Measurements from ENCODE around the gene CUL9. TPM values are rescaled to one million over a fixed set of nuclear protein-coding genes. Genes with fewer than 3 reads are reported as not detected.
A peak's percentile ranks its signal among the peaks of the same experiment; 100 is the strongest.

The CUL9 gene
- total RNA-seq, 1 donor from 2014 or later, result 51.6 TPM

DNA sequence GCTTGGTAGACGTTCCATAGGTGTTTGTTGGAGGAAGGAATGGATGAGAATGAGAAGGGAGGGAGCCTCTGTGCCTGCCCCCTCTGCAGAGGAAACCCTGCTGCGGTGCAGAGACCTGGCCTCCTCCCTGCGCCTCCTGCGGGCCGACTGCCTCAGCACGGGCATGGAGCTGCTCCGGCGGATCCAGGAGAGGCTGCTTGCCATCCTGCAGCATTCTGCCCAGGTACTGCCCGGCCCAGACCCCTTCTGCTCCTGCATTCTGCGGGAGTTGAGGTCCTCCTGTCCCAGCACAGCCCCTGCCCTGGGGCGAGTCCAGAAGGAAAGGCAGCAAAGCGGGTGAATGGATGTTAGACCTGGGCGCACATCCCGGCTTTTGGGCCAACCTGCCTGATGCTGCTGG is 41.2 kb downstream of the CUL9 start:
- no peak for DNase-seq
- H3K27ac Mint-ChIP-seq (ENCODE audit: unreplicated experiment), result no peak overlapping the region
- H3K9me3 Mint-ChIP-seq (ENCODE audit: unreplicated experiment), result peaks cover 3% of the 10 kb centered on the region
- no peaks in the 10 kb centered on the region for H3K36me3 Mint-ChIP-seq (ENCODE audit: unreplicated experiment)
- TF ChIP-seq, protein P1, sequence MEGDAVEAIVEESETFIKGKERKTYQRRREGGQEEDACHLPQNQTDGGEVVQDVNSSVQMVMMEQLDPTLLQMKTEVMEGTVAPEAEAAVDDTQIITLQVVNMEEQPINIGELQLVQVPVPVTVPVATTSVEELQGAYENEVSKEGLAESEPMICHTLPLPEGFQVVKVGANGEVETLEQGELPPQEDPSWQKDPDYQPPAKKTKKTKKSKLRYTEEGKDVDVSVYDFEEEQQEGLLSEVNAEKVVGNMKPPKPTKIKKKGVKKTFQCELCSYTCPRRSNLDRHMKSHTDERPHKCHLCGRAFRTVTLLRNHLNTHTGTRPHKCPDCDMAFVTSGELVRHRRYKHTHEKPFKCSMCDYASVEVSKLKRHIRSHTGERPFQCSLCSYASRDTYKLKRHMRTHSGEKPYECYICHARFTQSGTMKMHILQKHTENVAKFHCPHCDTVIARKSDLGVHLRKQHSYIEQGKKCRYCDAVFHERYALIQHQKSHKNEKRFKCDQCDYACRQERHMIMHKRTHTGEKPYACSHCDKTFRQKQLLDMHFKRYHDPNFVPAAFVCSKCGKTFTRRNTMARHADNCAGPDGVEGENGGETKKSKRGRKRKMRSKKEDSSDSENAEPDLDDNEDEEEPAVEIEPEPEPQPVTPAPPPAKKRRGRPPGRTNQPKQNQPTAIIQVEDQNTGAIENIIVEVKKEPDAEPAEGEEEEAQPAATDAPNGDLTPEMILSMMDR (IDR thresholded peaks at IDR 0.05; ENCODE audit: partially characterized antibody, unreplicated experiment), result no peak
- H3K27me3 Mint-ChIP-seq (ENCODE audit: unreplicated experiment), result peaks cover 17% of the 10 kb centered on the region
- H3K4me1 Mint-ChIP-seq (ENCODE audit: low read depth, unreplicated experiment), result no peaks in the 10 kb centered on the region
- H3K4me3 Mint-ChIP-seq (ENCODE audit: unreplicated experiment), result no peak overlapping the region

DNA sequence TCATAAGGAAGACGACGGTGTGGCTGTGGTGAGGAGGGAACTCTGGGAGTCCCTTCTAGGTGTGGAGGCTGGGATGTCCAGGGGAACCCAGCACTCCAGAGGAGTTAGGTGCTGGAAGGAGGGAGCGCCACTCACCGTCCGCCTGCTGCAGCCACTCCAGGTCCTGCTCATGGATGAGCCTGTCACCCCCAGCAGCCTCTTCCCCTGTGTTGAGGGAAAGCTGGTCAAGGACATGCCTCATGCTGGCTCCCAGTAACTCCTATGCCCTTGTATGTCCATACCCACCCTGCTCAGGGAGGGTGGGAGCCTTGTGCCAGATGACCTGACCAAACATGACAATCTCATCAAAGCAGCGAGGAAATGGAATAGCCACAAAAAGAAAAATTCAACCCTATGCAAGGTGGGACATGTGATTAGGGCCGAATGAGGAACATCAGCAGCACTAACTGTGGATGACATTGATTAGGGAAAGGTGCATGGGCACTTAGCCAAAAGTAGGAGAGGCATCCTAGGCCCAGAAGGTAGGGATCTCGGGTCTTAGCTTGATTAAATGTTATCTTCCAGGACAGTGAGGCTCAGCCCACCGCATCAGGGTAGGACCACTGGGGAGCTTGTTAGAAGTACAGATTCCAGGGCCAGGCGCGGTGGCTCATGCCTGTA is 44.3 kb downstream of the CUL9 start:
- TF ChIP-seq, protein P1 (IDR thresholded peaks at IDR 0.05; ENCODE audit: partially characterized antibody, unreplicated experiment), result no peak
- Mint-ChIP-seq H3K9me3 (ENCODE audit: unreplicated experiment) (peaks cover 3% of the 10 kb centered on the region), H3K27ac (ENCODE audit: unreplicated experiment) (no peak overlapping the region), H3K36me3 (ENCODE audit: unreplicated experiment) (peaks cover 2% of the 10 kb centered on the region), H3K4me3 (ENCODE audit: unreplicated experiment) (no peak overlapping the region), H3K27me3 (ENCODE audit: unreplicated experiment) (peaks cover 22% of the 10 kb centered on the region), H3K4me1 (ENCODE audit: low read depth, unreplicated experiment) (no peaks in the 10 kb centered on the region)
- DNase-seq, result no peak

DNA sequence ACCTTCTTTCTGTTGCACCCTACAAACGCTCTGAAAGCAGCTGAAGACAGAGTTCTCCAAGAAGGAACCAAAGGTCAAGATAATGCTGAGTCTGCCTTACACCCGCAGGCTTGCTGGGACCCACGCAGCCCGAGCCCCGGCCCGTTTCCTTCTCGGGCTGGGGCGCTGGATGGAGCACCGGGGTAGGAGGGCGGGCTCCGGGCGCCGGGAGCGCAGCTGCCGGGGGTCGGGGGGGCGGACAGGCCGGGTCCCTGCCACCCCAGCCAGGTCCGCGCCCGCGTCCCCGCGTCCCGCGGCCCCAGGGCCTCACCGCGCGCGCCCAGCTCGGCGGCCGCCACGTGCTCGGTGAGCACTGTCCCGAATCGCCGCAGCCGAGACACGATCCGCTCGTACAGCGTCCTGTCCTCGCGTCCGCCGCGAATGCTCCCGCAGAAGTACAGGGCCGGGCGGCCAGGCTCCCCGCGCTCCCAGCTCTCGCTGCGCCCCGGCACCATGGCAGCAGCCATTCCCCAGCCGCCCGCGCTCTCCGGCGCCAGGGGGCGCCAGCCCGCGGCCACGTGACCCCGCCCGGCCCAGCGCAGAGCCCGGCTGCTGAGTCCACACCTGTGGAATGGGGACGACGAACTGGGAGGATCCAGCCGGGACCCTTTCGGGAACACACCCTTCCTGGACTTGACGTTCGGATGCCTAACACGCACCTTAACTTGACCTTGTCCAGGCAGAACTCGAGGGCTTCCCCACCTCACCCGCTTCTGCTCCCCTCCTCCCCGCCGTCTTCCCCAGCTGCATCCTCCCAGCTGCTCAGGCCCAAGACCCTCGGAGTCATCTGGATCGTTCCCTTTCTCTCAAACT is 47.2 kb downstream of the CUL9 start, which contains the start of gene DNPH1:
Gene DNPH1 (minus strand): TSS at position 531 of the 852 bp plus-strand sequence. CDS start 25 bp downstream, at position 506.
- H3K4me1 Mint-ChIP-seq (ENCODE audit: low read depth, unreplicated experiment), result no peaks in the 10 kb centered on the region
- peaks cover 18% of the 10 kb centered on the region for H3K27me3 Mint-ChIP-seq (ENCODE audit: unreplicated experiment)
- peaks cover 6% of the 10 kb centered on the region for H3K9me3 Mint-ChIP-seq (ENCODE audit: unreplicated experiment)
- peak; percentile 86 for DNase-seq
- H3K36me3 Mint-ChIP-seq (ENCODE audit: unreplicated experiment), result peaks cover 5% of the 10 kb centered on the region
- TF ChIP-seq, protein P1 (IDR thresholded peaks at IDR 0.05; ENCODE audit: partially characterized antibody, unreplicated experiment), result peak; percentile 95
- H3K27ac Mint-ChIP-seq (ENCODE audit: unreplicated experiment), result no peak within 1 kb of the TSS
- H3K4me3 Mint-ChIP-seq (ENCODE audit: unreplicated experiment), result peak within 1 kb of the TSS; percentile 81

DNA sequence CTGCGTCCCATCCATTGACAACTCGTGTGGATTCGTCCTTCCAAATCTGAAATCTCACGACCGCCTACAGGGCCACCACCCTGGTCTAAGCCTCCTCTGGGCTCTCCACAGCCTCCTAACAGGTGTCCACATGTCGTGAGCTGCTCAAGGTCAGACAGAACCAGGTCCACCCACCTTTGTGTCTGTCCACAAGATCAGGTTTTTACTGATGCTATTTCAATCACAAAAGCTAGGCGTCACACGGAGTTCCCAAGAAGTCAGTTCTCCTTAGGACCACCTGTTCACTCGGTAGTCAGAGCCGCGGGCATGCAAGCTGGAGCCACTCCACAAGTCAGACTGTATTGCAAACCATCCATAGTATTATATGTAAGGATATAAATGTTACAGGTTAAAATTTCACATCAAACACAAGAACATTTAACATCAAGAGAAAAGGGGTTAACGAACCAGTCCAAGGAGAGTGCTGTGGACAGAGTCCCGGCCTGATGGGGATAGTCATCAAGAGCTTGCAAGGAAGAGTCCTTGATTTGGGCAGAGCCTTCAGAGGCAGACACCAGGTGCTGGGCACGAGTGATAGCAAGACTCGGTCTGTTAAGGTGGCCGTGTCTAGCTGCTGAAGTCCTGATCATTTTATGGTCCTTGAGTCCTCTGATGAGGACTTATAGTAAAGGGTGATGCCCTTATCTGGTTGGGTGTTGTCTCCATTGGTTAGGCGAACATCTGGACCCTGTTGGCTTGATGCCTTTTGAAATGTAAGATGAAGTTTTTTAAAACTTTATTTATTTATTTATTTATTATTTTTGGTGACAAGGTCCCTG is 48.0 kb downstream of the CUL9 start:
- no peaks in the 10 kb centered on the region for H3K4me1 Mint-ChIP-seq (ENCODE audit: low read depth, unreplicated experiment)
- H3K27ac Mint-ChIP-seq (ENCODE audit: unreplicated experiment), result no peak overlapping the region
- TF ChIP-seq, protein P1 (IDR thresholded peaks at IDR 0.05; ENCODE audit: partially characterized antibody, unreplicated experiment), result no peak

More for the DNA sequence above, 48.0 kb downstream of the CUL9 start:
- no peak for DNase-seq
- H3K36me3 Mint-ChIP-seq (ENCODE audit: unreplicated experiment), result peaks cover 5% of the 10 kb centered on the region
- H3K9me3 Mint-ChIP-seq (ENCODE audit: unreplicated experiment), result peaks cover 6% of the 10 kb centered on the region
- H3K4me3 Mint-ChIP-seq (ENCODE audit: unreplicated experiment), result peak overlapping the region; percentile 81
- H3K27me3 Mint-ChIP-seq (ENCODE audit: unreplicated experiment), result peaks cover 18% of the 10 kb centered on the region
